Pons (tissue), 1 donor: ENCODE measurements around the gene CLK4.

Experiments used
- DNase-seq: peaks from one replicate; pipeline ENCODE4 v3.0.0-alpha.2; 2016; ENCODE audit warnings: low spot score

CLK4 gene

DNA sequence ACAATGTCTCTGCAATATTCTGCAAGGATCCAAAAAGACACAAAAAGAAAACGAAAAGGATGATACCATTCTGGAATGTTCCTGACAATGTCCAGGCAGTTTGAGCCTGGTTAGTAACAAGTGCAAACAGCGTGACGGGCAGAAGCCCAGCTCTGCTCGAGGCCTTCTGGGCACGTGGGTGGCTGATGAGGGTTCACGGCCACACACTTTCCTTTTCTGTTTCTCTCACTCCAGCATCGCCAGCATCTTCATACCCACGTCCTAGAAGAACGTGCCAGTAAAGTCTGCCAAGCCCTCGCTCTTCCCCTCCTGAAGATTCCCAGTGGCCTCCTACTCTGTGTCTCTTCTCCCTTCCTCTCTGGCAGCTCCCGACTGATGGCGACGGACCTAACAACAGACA is 73.3 kb downstream of the CLK4 start:
- DNase-seq, result no peak
